ENCODE measurements around the gene ZBTB21. TPM values are rescaled to one million over a fixed set of nuclear protein-coding genes. Genes with fewer than 3 reads are reported as not detected.

Gene ZBTB21
- total RNA-seq, 1 experiment from 2014 or later, result 18.1 TPM

GRCh38 chr21:41948078-41948895 is 61.9 kb downstream of the ZBTB21 start:
- no peak overlapping the region for H3K14ac ChIP-seq (ENCODE audit: insufficient read depth, low read length)
- peak overlapping the region in 1 of 3 experiments; percentile 36; a peak in 2 of 7 replicates for H3K27ac Mint-ChIP-seq
- H3K27me3 Mint-ChIP-seq (ENCODE audit: low read depth), result peaks cover 25% of the 10 kb centered on the region

More at GRCh38 chr21:41948078-41948895, 61.9 kb downstream of the ZBTB21 start:
- Histone ChIP-seq H3T11ph (ENCODE audit: low read length) (no peak overlapping the region), H2BK120ac (ENCODE audit: low read depth, low read length, poor library complexity, severe bottlenecking) (no peak overlapping the region), H2AK5ac (ENCODE audit: insufficient read length, low read length) (no peak overlapping the region), H3K79me2 (ENCODE audit: insufficient read depth, low read length) (no peaks in the 10 kb centered on the region), H2BK20ac (ENCODE audit: low read depth, low read length, poor library complexity, severe bottlenecking) (no peak overlapping the region), H3K4me1 (ENCODE audit: insufficient read depth, low read length) (peaks cover 5% of the 10 kb centered on the region; the same call in 1 of the 2 replicates), H4K5ac (ENCODE audit: insufficient read length, low read depth, low read length) (no peak overlapping the region), H4K91ac (ENCODE audit: insufficient read length, low read depth, low read length) (no peak overlapping the region), H3K18ac (ENCODE audit: insufficient read length, low read depth, low read length) (no peak overlapping the region), H2BK15ac (ENCODE audit: low read depth, low read length) (no peak overlapping the region), H3K56ac (ENCODE audit: insufficient read length, low read depth, low read length) (no peak overlapping the region), H2BK12ac (ENCODE audit: insufficient read length, low read depth, low read length) (no peak overlapping the region), H2AFZ (ENCODE audit: low read length) (no peak overlapping the region), H3K27ac (ENCODE audit: insufficient read length, low read depth, low read length) (no peak overlapping the region), H3K79me1 (ENCODE audit: insufficient read depth, low read depth, low read length, poor library complexity, severe bottlenecking) (no peaks in the 10 kb centered on the region), H3K23ac (ENCODE audit: insufficient read length, low read depth, low read length) (no peak overlapping the region), H3K23me2 (ENCODE audit: insufficient read length, low read depth, low read length, poor library complexity, severe bottlenecking) (peaks cover 12% of the 10 kb centered on the region), H3K9me3 (ENCODE audit: control insufficient read depth, low read depth, low read length) (no peaks in the 10 kb centered on the region), H4K20me1 (ENCODE audit: control insufficient read depth, insufficient read depth, insufficient read length) (no peaks in the 10 kb centered on the region), H4K8ac (replicated peaks; ENCODE audit: insufficient read length, low read depth, low read length) (no peak overlapping the region), H3K4me2 (ENCODE audit: insufficient read depth, insufficient read length, low read length) (no peak overlapping the region), H2BK5ac (ENCODE audit: insufficient read length, low read length) (no peak overlapping the region), H3K4ac (ENCODE audit: low read depth, low read length) (no peak overlapping the region), H3K9ac (ENCODE audit: extremely low read depth, insufficient read length, low read length) (no peak overlapping the region), H3K27me3 (ENCODE audit: insufficient read depth, low read length) (peaks cover 7% of the 10 kb centered on the region; the same call in 1 of the 2 replicates)
- WGBS (ENCODE audit: extremely low coverage, insufficient read length, low lambda C conversion rate), result no CpG with 5 or more reads among the region's 9 CpGs
- no peak for TF ChIP-seq CTCF (conservative IDR thresholded peaks at IDR 0.05)
- Mint-ChIP-seq H3K36me3 (ENCODE audit: insufficient read depth in 1 of 3, low read depth in 3 of 3) (peaks cover 0 to 5% (median 3%) of the 10 kb centered on the region in 3 experiments; a peak in 4 of 7 replicates), H3K4me3 (no peak overlapping the region), H3K9me3 (no peaks in the 10 kb centered on the region), H3K4me1 (peaks cover 42 to 48% of the 10 kb centered on the region in 2 experiments)
- no peak for DNase-seq
